CD4-positive, alpha-beta T cell treated with Interleukin-17A for 4 hours (primary cell): ENCODE data around the gene KCNE4.
"Not testable (repeated sequence)": the region's sequence is repeated elsewhere in the genome, so short reads cannot be mapped to it uniquely, and the experiment has no call there.

Experiments
- DNase-seq: peaks from one replicate; pipeline ENCODE4 v3.0.0-alpha.2; 2020; ENCODE audit warnings: mixed read lengths

Gene KCNE4

DNA sequence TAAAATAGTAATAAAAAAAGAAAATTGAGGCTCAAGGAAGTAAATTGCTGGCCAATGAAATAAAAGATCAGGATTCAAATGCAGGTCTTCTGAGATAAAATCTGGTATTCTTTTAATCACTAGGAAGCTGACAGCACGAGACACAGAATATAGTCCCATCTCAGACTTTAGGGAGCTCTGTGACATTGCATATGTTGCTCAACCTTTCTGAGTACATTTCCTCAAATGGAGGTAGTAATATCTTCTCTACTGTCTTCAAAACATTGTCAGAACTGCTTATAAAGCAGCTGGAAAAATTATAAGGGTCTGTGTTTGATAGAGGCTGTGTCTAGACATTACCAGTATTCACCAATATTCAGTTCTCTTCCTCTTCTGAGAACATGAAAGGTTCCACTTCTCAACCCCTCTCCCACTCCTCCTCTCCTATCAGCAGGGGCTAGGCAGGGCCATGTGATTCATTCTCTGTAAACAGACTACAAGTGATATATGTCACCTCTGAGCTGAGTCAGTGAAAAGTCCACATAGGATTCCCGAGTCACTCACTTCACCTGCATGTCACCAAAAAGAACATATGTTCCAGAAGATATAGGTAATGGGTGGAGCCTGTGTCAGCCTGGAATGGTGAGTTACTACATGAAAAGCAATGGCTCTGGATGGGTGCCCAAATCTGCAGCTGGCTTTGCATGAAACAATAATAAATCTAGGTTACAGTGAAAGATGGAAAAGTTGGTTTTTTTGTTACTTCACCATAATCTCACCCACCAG lies 7.1 kb downstream of the KCNE4 start:
- DNase-seq, result no peak

DNA sequence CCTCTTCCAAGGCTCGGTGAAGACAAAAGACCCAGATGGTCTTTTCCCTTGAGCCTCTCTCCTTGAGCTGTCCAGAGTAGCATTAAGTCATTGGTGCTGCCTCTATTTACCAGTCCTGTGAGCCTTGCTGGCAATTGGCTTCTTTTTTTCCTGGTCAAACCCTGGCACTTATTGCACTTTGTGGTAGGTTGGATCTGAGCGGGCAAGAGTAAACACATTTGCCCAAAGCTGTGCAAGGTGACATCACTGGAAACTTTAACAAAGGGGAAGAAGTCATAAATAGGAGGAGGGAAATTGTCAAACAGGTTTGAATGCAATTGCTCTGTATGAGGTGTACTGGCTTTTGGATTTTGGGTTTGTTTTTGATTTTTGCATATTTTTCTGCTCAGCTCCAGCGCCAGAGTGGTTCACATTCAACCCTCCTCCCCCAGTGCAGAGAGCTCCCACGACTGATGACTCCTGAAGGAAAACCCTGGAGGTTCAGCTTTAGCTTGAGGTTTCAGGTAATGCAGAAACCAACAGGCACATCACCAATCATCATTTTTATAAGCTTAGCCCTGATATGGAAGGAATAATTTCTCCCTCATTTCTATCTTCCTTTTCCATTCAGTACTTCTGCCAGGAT lies 8.3 kb downstream of the KCNE4 start:
- DNase-seq, result no peak

DNA sequence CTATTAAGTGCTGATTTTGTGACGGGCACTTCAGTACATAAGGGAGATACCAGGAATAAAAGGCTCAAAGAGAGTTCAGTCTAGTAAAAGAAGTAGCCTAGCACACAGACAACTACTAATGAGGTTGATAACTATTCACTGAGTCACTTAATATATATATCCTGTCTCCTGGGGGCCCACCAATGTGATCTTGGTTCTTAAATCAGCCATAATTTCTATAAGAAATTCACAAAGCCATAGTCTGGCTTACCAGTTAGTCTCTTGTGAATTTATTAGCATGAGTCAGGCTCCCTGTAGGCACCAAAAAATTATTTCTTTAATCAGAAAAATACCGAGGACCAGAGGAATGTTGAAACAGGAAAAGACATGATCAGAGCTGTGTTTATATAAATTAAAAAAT lies 10.4 kb downstream of the KCNE4 start:
- no peak for DNase-seq

DNA sequence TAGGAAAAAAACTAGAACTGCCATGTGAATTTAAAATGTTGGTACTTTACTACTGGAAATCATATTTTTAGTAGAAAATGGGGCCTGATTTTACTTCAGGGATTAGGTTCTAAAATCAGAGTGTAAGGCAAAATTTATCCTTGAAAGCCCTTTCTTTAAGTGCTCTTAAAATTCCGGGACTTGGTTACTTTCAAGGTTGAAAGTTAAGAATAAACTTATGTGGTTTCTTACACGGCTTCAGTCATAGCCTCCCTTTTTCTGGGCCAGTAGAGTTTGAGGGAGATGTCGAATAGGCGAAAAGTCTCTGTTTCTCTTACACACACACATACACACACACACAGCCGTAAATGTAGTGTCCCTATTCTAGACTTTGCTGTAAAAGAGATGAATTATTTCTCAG lies 13.1 kb downstream of the KCNE4 start:
- no peak for DNase-seq

DNA sequence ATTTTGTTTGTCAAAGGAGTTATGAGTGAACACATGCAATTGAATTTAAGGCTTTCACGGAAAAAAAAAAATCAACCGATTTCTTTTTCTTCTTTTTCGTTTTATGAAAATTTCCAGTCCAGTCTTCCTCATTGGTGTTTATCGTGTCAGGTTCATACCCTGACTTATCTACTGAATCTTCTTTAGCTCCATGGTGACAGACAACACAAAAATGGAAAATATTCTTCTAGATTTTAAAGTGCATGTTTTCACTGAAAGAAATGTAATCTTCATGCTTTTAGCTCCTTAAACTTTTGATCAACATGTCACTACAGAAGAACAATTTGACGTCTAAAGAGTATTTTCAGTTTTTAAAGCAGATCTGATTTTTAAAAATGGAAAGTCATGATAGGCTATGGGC lies 14.7 kb downstream of the KCNE4 start:
- DNase-seq, result no peak

DNA sequence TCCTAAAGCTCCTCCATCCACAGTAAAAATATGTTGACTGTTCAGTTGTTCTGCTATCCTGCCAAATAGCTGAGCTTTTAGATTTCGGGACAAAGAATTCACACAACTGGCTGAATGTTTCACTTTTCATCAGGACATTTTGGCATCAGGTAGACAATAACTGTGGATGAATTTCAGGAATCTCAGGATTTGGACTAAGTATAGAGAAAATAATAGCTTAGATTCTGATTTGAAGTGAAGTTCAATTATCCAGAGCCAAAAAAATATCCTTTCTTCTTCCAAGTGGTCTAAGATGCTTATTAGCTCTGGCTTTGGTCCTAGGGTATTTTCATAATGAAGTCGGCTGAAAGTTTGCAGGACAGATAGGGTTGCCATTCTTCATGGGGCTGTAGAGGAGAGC lies 16.1 kb downstream of the KCNE4 start:
- no peak for DNase-seq

DNA sequence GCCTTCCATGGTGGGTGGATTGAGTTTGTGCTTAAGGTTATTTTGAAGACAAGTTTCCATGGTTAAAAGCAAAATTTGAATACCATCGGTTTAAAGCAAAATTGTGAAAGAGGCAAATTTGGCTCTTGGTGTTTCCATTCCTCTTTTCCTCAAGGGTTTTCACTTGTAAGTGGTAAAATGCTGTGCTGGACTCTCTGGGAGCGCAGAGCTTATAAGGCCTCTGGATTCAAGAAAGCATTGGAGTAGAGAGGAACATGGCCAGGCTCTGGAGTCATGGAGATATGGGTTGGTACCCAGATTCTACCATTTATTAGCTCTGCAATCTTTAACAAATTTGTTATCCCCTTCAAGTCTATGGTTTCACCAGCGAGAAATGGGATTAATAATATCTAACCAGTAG lies 17.5 kb downstream of the KCNE4 start:
- DNase-seq, result no peak

DNA sequence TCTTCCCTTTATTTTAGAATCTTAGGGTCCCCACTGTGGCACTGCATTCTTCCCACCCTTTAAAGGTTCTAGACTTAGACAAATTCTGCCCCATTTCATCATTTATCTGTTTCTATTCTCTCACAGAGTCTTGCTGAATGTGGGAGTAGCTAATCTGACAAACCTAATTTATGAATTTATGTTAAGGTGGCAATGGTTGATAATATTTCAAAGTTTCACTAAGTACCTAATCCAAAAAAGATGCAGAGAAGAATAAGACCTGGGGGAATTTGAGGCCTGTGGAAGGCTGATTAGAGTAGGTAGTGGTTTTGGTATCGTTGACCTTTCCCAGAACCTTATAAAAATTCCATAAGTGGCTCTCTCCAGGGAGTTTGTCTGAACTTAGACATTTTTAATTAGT lies 18.0 kb downstream of the KCNE4 start:
- no peak for DNase-seq

DNA sequence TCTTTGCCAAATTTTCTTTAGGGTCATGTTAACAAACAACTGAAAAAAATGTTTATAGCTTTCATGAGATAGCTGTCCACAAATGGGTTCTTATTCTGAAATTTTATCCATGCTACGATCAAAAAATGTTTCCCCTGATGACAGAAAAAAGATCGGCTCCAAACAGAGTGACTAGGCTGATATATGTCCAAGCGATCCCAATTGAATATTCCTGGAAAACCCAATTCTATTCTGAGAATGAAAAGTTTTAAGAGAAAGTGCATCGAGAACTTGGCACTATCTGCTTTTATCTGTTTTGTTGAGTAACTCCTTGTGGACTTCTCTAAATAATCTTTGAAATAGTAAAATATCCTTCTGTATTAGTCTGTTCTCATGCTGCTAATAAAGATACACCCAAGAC lies 19.1 kb downstream of the KCNE4 start:
- DNase-seq, result no peak

DNA sequence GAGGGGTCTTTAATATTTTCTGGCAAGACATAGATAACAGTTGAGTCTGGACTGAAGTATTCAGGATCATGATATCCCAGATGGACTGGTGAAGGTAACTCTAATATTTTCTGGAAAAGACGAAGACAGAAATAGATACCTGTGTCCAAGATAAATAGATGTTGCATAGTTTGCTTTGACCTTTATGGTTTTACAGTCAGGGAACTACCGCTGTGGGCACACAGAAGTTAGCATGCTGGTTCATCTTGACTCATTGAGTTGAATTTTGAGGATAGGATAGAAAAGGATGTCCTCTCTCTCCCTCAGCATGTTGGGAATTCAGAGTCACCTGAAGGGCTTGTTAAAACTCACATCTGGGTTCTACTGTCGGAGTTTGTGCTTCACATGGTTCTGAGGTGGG lies 20.8 kb downstream of the KCNE4 start:
- no peak for DNase-seq

DNA sequence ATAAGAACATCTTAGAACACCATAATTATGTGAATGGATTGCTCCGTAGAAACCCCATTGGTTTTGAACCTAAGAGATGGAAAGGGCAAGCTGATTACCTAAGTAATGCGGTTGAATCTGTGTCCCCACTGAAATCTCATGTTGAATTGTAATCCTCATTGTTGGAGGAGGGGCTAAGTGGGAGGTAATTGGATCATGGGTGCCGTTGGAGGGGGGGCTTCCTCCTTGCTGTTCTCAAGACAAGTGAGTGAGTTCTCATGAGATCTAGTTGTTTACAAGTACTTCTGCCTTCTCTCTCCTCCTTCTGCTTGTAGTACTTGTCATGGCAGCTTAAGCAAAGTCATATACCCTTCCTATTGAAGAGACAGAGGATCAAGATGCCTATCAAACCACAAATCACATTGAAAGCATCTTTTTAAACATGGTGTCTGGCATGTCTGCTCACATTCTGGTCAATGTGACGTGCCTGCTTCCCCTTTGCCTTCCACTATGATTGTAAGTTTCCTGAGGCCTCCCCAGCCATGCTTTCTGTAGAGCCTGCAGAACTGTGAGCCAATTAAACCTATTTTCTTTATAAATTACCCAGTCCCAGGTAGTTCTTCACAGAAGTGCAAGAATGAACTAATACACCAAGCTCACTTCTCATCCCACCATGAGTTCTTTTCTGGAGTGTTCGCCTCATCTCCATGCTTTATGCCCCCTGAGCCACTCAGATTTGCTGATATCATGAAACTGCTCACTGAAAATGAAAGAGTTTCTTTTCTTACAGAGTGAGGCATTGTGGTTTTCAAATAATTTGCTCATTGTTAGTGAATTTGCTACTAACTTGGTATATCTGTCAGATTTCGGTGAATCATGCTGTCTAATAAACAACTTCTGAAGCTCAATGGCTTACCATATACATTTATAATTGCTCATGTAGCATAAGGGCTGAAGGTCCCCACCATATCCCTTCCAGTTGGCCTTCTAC lies 23.6 kb downstream of the KCNE4 start:
- DNase-seq, result no peak

DNA sequence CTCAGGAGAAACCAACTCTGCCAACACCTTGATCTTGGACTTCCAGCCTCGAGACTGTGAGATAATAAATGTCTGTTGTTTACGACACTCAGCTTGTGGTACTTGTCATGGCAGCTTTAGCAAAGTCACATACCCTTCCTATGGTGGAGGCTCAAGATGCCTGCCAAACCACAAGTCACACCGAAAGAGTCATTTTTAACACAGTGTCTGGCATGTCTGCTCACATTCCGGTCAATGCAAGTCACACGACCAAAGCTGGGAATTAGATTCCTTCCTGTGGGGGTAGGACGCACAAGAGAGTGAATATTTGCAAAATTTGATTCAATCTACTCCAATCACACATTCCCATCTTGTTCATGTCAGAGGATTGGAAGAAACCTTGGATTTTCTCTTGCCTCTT lies 24.6 kb downstream of the KCNE4 start:
- DNase-seq, result no peak

DNA sequence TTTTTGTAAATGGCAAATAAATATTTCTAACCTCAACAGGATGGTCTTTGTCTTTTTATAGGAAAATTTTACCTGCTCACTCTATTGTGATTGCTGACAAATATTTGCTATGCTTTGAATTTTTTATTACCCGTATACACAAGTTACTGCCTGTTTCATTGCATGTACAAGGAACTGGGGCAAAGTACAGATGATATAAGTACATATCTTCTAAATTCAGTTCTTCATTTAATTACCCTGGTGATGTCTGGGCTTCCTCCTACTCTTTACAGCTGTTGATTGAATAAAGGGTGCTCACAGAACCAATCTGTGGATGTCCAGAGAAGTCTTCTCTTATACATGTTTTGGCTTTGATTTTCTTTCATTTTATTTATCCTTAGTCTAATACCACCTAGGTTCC lies 26.5 kb downstream of the KCNE4 start:
- DNase-seq, result no peak

DNA sequence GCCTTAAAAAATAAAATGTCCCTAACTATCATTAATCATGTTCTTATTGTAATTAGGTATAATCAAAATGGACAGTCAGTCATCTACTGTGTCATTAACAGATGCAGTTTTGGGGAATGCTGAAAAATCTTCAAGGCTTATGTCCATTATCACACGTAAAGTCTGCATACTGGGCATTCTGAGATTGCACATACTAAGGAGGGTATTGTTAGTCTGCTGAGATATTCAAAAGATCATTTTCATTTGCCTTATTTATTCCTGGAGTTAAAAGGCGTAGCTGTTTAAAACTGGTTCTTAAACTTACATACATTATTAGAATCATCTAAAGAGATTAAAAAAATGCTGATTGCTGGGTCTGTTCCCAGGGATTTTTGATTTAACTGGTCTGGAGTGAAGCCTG lies 27.4 kb downstream of the KCNE4 start:
- DNase-seq, result no peak

DNA sequence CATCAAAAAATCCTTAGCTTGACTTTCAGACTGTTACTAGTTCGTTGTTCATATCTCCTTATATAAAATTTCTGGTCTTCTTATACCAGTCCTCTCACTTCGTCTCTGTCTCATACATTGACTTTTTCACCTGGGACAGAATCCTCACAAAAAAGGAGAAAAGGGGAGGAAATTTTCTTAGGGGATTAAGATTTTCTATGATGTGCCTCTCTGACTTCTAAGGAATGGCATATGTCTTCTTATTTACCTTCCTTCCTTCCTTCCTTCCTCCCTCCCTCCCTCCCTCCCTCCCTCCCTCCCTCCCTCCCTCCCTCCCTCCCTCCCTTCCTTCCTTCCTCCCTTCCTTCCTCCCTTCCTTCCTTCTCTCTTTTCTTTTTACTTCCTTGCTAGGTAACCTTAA lies 27.9 kb downstream of the KCNE4 start:
- DNase-seq, result no peak

DNA sequence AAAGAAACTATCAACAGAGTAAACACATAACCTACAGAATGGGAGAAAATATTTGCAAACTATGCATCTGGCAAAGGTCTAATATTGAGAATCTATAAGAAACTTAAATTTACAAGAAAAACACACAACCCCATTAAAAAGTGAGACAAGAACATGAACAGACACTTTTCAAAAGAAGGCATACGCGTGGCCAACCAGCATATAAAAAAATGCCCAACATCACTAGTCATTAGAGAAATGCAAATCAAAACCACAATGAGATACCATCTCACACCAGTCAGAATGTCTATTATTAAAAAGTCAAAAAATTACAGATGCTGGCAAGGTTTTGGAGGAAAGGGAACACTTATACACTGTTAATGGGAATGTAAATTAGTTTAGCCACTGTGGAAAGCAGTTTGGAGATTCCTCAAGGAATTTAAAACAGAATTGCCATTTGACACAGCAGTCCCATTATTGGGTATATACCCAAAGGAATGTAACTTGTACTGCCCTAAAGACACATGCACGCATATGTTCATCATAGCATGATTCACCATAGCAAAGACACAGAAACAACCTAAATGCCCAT lies 28.9 kb downstream of the KCNE4 start:
- DNase-seq, result not testable (repeated sequence)

DNA sequence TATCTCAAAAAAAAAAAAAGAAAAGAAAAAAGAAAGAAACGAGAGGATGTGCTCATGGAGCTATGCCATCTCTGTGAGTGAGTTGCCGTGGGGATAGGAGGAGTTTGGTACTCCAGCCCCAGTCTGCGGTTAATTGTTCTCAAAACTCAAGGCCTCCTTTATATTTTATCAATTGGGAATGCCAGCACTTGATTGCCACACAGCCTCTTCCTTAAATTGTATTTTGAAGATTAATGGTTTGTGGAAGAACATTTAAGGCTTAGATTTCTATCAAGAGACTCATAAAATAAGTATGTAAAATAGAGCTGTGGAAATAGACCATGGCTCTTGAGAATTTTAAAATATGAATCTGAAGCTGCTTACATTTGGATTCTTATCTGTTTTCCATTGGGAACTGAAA lies 29.8 kb downstream of the KCNE4 start:
- DNase-seq, result no peak

DNA sequence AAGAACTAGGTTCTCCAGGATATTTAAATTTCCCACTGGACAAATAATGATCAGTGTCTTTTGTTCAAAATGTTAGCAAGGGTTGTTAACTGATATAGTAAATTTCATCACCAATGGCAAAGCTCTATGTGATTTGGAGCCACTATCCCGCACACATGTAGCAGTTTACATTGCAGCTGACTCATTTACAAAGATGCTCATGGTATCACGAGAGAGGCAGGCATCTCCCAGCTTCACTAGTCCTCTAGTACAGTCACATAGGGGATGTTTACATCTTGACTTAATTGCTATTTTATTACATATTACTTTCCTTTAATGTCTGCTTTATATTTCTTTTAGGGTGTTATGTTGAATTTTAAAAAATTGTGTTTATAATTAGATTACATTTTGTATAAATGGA lies 30.7 kb downstream of the KCNE4 start:
- DNase-seq, result no peak

DNA sequence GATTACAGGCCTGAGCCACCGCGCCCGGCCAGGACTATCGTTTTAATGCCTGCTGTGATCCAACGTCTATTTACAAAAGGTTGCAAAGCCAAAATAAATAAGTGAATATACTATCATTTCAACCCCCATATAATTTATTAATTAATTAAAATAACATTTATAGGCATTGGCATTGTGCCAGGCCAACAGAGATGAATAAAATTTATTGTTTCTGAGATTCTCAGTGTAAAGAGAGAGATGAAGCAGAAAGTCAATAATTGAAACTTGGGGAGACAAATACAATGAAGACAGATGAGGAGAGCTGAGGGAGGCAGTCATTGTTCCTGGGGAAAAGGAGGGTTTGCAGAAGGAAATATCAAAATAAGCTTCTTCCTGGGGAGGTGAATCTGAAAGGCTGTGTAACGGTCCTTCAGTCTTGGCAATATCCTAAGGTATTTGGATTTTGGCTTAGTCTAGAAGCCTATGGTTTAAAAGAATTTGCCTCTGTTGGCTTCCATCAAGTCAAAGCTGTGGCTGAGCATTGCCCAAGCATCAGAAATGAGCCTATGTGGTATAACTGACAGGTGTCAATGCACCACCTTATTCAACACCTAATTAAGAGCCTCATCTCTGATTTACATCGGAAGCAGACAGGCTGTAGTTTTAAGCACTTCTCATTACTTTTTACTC lies 31.5 kb downstream of the KCNE4 start:
- no peak for DNase-seq

DNA sequence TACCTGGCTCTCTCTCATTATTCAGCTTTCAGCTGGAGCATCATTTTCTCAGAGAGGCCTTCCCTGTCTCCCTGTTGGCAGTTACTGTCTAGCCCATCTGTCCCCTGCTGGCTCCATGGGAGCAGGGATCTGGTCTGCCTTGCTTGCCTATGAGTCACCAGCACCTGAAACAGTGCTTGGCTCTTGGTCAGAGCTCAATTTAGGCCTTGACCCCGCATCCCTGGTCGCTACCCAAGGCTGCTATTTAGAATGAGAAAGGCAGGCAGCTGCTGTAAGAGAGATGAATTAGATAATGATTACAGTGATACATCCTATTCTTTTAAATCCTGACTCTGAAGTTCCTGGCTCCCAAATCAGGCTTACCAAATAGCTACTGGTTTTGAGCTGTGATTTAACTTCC lies 32.9 kb downstream of the KCNE4 start:
- DNase-seq, result no peak

DNA sequence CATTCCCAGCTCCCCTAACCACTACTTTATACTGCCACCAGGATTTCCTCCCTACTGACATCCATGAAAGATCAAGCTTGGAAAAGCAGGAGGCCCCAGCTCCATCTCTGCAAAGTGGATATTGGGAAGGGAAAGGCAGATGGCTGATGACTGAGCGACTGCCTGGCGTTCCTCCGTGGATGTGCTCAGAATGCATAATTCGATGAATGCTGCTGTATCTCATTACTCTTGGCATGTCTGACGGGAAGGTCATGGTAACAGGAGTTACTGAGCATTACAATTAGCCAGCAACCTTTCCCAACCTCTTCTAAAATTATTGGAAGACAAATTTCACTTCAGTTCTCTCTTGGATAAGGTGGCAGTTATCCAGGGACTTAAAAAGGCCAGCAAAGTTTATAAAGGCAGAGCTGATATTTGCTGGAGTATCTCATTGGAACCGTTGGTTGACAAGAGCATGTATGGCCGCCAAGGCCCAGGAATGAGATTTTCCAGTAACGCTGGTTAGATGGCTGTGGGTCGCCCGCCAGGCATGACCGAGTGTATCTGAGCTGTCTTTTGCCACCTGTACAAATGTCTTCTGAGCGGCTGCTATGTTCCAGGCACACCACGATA lies 34.5 kb downstream of the KCNE4 start:
- no peak for DNase-seq

DNA sequence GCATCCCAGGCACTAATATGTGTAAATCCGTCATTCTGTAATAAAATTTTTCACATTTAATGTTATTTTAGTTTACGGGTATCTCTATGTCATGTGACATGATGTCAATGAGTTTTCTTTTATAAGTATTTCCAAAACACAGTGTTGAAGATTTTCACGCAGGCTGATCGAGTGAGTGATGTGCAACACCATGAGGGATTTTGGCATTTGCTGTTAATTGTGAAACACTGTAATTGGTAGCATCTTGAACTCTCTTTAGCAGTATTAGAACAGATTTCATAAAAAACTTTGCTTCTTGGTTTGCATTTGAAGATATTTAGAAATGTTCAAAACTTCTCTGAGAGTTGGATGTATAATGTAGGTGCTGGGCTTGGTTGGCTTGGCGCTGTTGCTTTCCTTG lies 35.5 kb downstream of the KCNE4 start:
- DNase-seq, result no peak
